HepG2 (cell line): Measurements from ENCODE around the gene HSD17B2. TPM values are rescaled to one million over a fixed set of nuclear protein-coding genes. Genes with fewer than 3 reads are reported as not detected.

Source experiments
- CCDC6 ChIP-seq: sonication (generic); formaldehyde crosslinking; IDR thresholded peaks from 2 replicates; pipeline ENCODE4 v1.8.1; 2022; ENCODE audit warnings: mild to moderate bottlenecking, missing genetic modification reagents, moderate library complexity
- CREM ChIP-seq, 2 experiments: sonication (generic) in 1 of 2; formaldehyde crosslinking in 1 of 2; IDR thresholded peaks; 2 replicates each; pipeline versions ENCODE4 v1.4.0 to v1.6.1; 2016 to 2020; ENCODE audit warnings: antibody characterized with exemption in 1 of 2, mild to moderate bottlenecking in 1 of 2, missing genetic modification reagents in 1 of 2
- HBP1 ChIP-seq: IDR thresholded peaks from 2 replicates; pipeline ENCODE4 v1.6.1; 2016; ENCODE audit warnings: low read depth, control low read depth
- IRF2 ChIP-seq: IDR thresholded peaks from 2 replicates; pipeline ENCODE4 v1.6.1; 2018; ENCODE audit warnings: missing genetic modification reagents, missing compliant biosample characterization
- KAT8 ChIP-seq: IDR thresholded peaks from 2 replicates; pipeline ENCODE4 v1.6.1; 2016; ENCODE audit warnings: missing genetic modification reagents, missing compliant biosample characterization
- KIAA2018 ChIP-seq: sonication (generic); formaldehyde crosslinking; IDR thresholded peaks from 2 replicates; pipeline ENCODE4 v1.5.0; 2020; ENCODE audit warnings: mild to moderate bottlenecking, missing genetic modification reagents, borderline replicate concordance
- MTF1 ChIP-seq: sonication (generic); formaldehyde crosslinking; IDR thresholded peaks from 2 replicates; pipeline ENCODE4 v1.5.0; 2020; ENCODE audit warnings: missing genetic modification reagents
- MXI1 ChIP-seq: IDR thresholded peaks from 3 replicates; pipeline ENCODE4 v1.6.1; 2012; ENCODE audit warnings: low read depth, low read length, inconsistent platforms, borderline replicate concordance
- NKX3-1 ChIP-seq: sonication (generic); formaldehyde crosslinking; IDR thresholded peaks from 2 replicates; pipeline ENCODE4 v1.5.0; 2020; ENCODE audit warnings: missing genetic modification reagents
- PRMT3 ChIP-seq: sonication (generic); formaldehyde crosslinking; IDR thresholded peaks from 2 replicates; pipeline ENCODE4 v1.8.1; 2022; ENCODE audit warnings: low read depth, mild to moderate bottlenecking, moderate library complexity, missing genetic modification reagents, borderline replicate concordance
- REXO4 ChIP-seq: sonication (generic); formaldehyde crosslinking; IDR thresholded peaks from 2 replicates; pipeline ENCODE4 v1.8.0; 2022; ENCODE audit warnings: missing genetic modification reagents, mild to moderate bottlenecking, borderline replicate concordance
- SMARCE1 ChIP-seq: fragments of 450-650 bp; IDR thresholded peaks from 2 replicates; pipeline ENCODE4 v1.6.1; 2017; ENCODE audit warnings: borderline replicate concordance
- SRSF9 ChIP-seq: fragments of 200-400 bp; formaldehyde crosslinking; IDR thresholded peaks from 2 replicates; pipeline ENCODE4 v1.6.1; 2018; ENCODE audit warnings: borderline replicate concordance, mild to moderate bottlenecking, low read depth, low read length; ENCODE audit not compliant: insufficient read depth, poor library complexity, severe bottlenecking
- XRCC5 ChIP-seq: fragments of 200-400 bp; formaldehyde crosslinking; optimal IDR thresholded peaks from 2 replicates; pipeline ENCODE3; 2017; ENCODE audit warnings: mild to moderate bottlenecking, low read length
- ZBTB2 ChIP-seq: sonication (generic); formaldehyde crosslinking; IDR thresholded peaks from 2 replicates; pipeline ENCODE4 v1.8.0; 2022; ENCODE audit warnings: low read depth, missing genetic modification reagents
- ZNF124 ChIP-seq: sonication (generic); formaldehyde crosslinking; IDR thresholded peaks from 2 replicates; pipeline ENCODE4 v1.4.0; 2020; ENCODE audit warnings: missing genetic modification reagents
- ZNF552 ChIP-seq: sonication (generic); formaldehyde crosslinking; IDR thresholded peaks from 2 replicates; pipeline ENCODE4 v1.9.0; 2022; ENCODE audit warnings: missing genetic modification reagents, mild to moderate bottlenecking, borderline replicate concordance
- ZNF784 ChIP-seq: sonication (generic); formaldehyde crosslinking; IDR thresholded peaks from 2 replicates; pipeline ENCODE4 v1.5.1; 2020; ENCODE audit warnings: missing genetic modification reagents, mild to moderate bottlenecking, borderline replicate concordance
- ZNF792 ChIP-seq: IDR thresholded peaks from 2 replicates; pipeline ENCODE4 v1.6.1; 2016
- polyA plus RNA-seq, 8 experiments: library from polyadenylated mRNA; depleted of rRNA in 3 of 8; stranded (reverse) in 7 of 8; unstranded in 1 of 8; fragments of >200 nt; fragmentation: Illumina TruSeq in 4 of 8; extraction: Trizol in 4 of 8; gene quantifications; 2 replicates each; pipeline versions ENCODE4 v1.2.1 to v1.2.3, GENCODE V29; 2011 to 2016; ENCODE audit warnings: low read depth in 4 of 8, missing spikeins in 1 of 8, mixed read lengths in 1 of 8; ENCODE audit not compliant: insufficient read depth in 1 of 8
- total RNA-seq, 5 experiments: library from RNA; depleted of rRNA; stranded (reverse); fragments of >200 nt; fragmentation: Illumina TruSeq; extraction: Trizol; gene quantifications; 2 replicates each; pipeline ENCODE4 v1.2.3, GENCODE V29; 2016; ENCODE audit warnings: low read depth in 1 of 5

The HSD17B2 gene
- total and polyA plus RNA-seq, 2 of the 13 experiments (the other 11 are each of a cell fraction or from before 2014, with no cell fraction given): 26.3 to 69.3 TPM

GRCh38 chr16:82044585-82044911, 9.5 kb downstream of the HSD17B2 start (continued):
- no peak for TF ChIP-seq KIAA2018 (CRISPR knock-in tag)
- TF ChIP-seq MTF1 (CRISPR knock-in tag): no peak
- TF ChIP-seq ZNF784: no peak
- TF ChIP-seq KAT8: peak; percentile 71; the same call in 1 of the 2 replicates
- TF ChIP-seq MXI1: no peak
- TF ChIP-seq PRMT3: no peak
- TF ChIP-seq CCDC6 (CRISPR knock-in tag): no peak
- TF ChIP-seq ZNF552 (CRISPR knock-in tag): no peak
- TF ChIP-seq REXO4 (CRISPR knock-in tag): no peak
- no peak for TF ChIP-seq NKX3-1 (CRISPR knock-in tag)
- TF ChIP-seq ZNF124: 0 out of 2 replicates have a peak, but pooled peaks have one; percentile 33
- TF ChIP-seq SRSF9: no peak
- no peak for TF ChIP-seq HBP1 (CRISPR knock-in tag)
- no peak for TF ChIP-seq SMARCE1
- no peak for TF ChIP-seq IRF2 (CRISPR knock-in tag)
- no peak for TF ChIP-seq ZNF792 (CRISPR knock-in tag)
- no peak for TF ChIP-seq XRCC5
- TF ChIP-seq CREM (IDR thresholded peaks at IDR 0.05): no peak
- no peak for TF ChIP-seq CREM (CRISPR knock-in tag; IDR thresholded peaks at IDR 0.05)
- no peak for TF ChIP-seq ZBTB2 (CRISPR knock-in tag)
